Fibroblast of lung (primary cell): Measurements from ENCODE around the gene BAZ2B. TPM values are rescaled to one million over a fixed set of nuclear protein-coding genes. Genes with fewer than 3 reads are reported as not detected.

Experiments used
- DNase-seq, 2 donors: peaks; one replicate each; pipeline versions ENCODE4 v3.0.0 to v3.0.0-alpha.2; 2010; ENCODE audit warnings: low read depth in 2 of 2
- H2AFZ ChIP-seq: 2 replicates; pipeline ENCODE4 v1.5.1; 2012; ENCODE audit warnings: low read length, control low read depth, inconsistent platforms
- H3K27ac ChIP-seq: 2 replicates; pipeline ENCODE4 v1.5.1; 2011; ENCODE audit warnings: low read length, control low read depth; ENCODE audit not compliant: insufficient read depth
- H3K27me3 ChIP-seq: 2 replicates; pipeline ENCODE4 v1.5.1; 2011; ENCODE audit warnings: mild to moderate bottlenecking, low read length; ENCODE audit not compliant: control insufficient read depth, insufficient read depth
- H3K36me3 ChIP-seq: 2 replicates; pipeline ENCODE4 v1.5.1; 2011; ENCODE audit warnings: low read length; ENCODE audit not compliant: control insufficient read depth, insufficient read depth
- H3K4me1 ChIP-seq: 2 replicates; pipeline ENCODE4 v1.5.1; 2011; ENCODE audit warnings: low read length; ENCODE audit not compliant: control insufficient read depth, insufficient read depth; ENCODE audit errors: extremely low read depth
- H3K4me2 ChIP-seq: 2 replicates; pipeline ENCODE4 v1.5.1; 2011; ENCODE audit warnings: low read length, control low read depth; ENCODE audit not compliant: insufficient read depth; ENCODE audit errors: extremely low read depth
- H3K4me3 ChIP-seq, 4 experiments: fragments of 200-600 bp in 1 of 4; sonication (generic) in 1 of 4; replicated peaks in 1 of 4; 2 replicates each; pipeline ENCODE4 v1.5.1; 2011 to 2016; ENCODE audit warnings: low read length in 4 of 4, low read depth in 3 of 4, mild to moderate bottlenecking in 3 of 4, control low read depth in 2 of 4, inconsistent platforms in 1 of 4, mixed read lengths in 1 of 4; ENCODE audit not compliant: insufficient read depth in 1 of 4; ENCODE audit errors: control extremely low read depth in 1 of 4
- H3K79me2 ChIP-seq: 2 replicates; pipeline ENCODE4 v1.5.1; 2012; ENCODE audit warnings: mild to moderate bottlenecking, low read length, inconsistent platforms; ENCODE audit not compliant: control insufficient read depth, insufficient read depth
- H3K9ac ChIP-seq: 2 replicates; pipeline ENCODE4 v1.5.1; 2011; ENCODE audit warnings: mild to moderate bottlenecking, low read length, control low read depth; ENCODE audit not compliant: insufficient read depth
- H3K9me3 ChIP-seq: 2 replicates; pipeline ENCODE4 v1.5.1; 2012; ENCODE audit warnings: low read depth, low read length; ENCODE audit not compliant: control insufficient read depth, insufficient read depth
- H4K20me1 ChIP-seq: 2 replicates; pipeline ENCODE4 v1.5.1; 2011; ENCODE audit warnings: low read length; ENCODE audit not compliant: control insufficient read depth, insufficient read depth; ENCODE audit errors: extremely low read depth
- CTCF ChIP-seq, 2 donors: IDR thresholded peaks in 1 of 2; conservative IDR thresholded peaks in 1 of 2; 1 replicate in 1 of 2; 2 replicates in 1 of 2; pipeline ENCODE4 v1.5.1; 2011 to 2012; ENCODE audit warnings: low read length in 2 of 2, control low read depth in 1 of 2, inconsistent platforms in 1 of 2, low read depth in 1 of 2, mild to moderate bottlenecking in 1 of 2
- EZH2 ChIP-seq: IDR thresholded peaks from 2 replicates; pipeline ENCODE4 v1.5.1; 2012; ENCODE audit warnings: low read length, control low read depth, mild to moderate bottlenecking; ENCODE audit errors: missing control alignments
- polyA plus RNA-seq, 2 donors: library from polyadenylated mRNA; depleted of rRNA in 1 of 2; stranded (reverse) in 1 of 2; unstranded in 1 of 2; fragments of >200 nt; gene quantifications; 2 replicates each; pipeline ENCODE4 v1.2.1, GENCODE V29; 2011 to 2012; ENCODE audit warnings: missing spikeins in 1 of 2
- total RNA-seq: library from RNA; depleted of rRNA; stranded (reverse); fragments of >200 nt; gene quantifications from 2 replicates; pipeline ENCODE4 v1.2.1, GENCODE V29; 2014

Gene BAZ2B
- total and polyA plus RNA-seq, 2 donors (not counting 1 experiment from before 2014, with no cell fraction given) = 28.0 to 61.8 TPM

GRCh38 chr2:159650574-159650973 lies 34.2 kb upstream of the BAZ2B start:
- no peaks in the 10 kb centered on the region for H3K9me3 ChIP-seq
- H3K27ac ChIP-seq = no peak overlapping the region
- H3K9ac ChIP-seq = no peak overlapping the region
- H3K27me3 ChIP-seq = no peaks in the 10 kb centered on the region
- H3K36me3 ChIP-seq = no peaks in the 10 kb centered on the region
- no peak overlapping the region for H3K4me3 ChIP-seq
- no peaks in the 10 kb centered on the region for H3K79me2 ChIP-seq
- no peaks in the 10 kb centered on the region for H3K4me1 ChIP-seq
- TF ChIP-seq CTCF (conservative IDR thresholded peaks at IDR 0.05 in 1 of 2, IDR thresholded peaks at IDR 0.05 in 1 of 2; ENCODE audit: low read depth in 1 of 2, low read length in 2 of 2) = no peak
- TF ChIP-seq EZH2 = no peak
- no peak overlapping the region for H2AFZ ChIP-seq
- H3K4me2 ChIP-seq = no peak overlapping the region
- no peak for DNase-seq
- H4K20me1 ChIP-seq = no peaks in the 10 kb centered on the region

- Histone ChIP-seq H3K4me1 (no peaks in the 10 kb centered on the region), H3K4me3 (no peak overlapping the region), H3K27ac (no peak overlapping the region), H3K9ac (no peak overlapping the region), H3K27me3 (no peaks in the 10 kb centered on the region), H3K36me3 (no peaks in the 10 kb centered on the region), H2AFZ (no peak overlapping the region), H4K20me1 (no peaks in the 10 kb centered on the region), H3K9me3 (no peaks in the 10 kb centered on the region), H3K4me2 (no peak overlapping the region), H3K79me2 (no peaks in the 10 kb centered on the region)
- no peak for DNase-seq
- no peak for TF ChIP-seq CTCF (conservative IDR thresholded peaks at IDR 0.05 in 1 of 2, IDR thresholded peaks at IDR 0.05 in 1 of 2; ENCODE audit: low read depth in 1 of 2, low read length in 2 of 2)
- no peak for TF ChIP-seq EZH2
Measured at GRCh38 chr2:159648643-159649042, 32.3 kb upstream of the BAZ2B start.

- TF ChIP-seq EZH2 = no peak
- no peak for TF ChIP-seq CTCF (conservative IDR thresholded peaks at IDR 0.05 in 1 of 2, IDR thresholded peaks at IDR 0.05 in 1 of 2; ENCODE audit: low read depth in 1 of 2, low read length in 2 of 2)
- Histone ChIP-seq H3K27me3 (no peaks in the 10 kb centered on the region), H4K20me1 (no peaks in the 10 kb centered on the region), H3K4me3 (no peak overlapping the region), H3K9me3 (no peaks in the 10 kb centered on the region), H2AFZ (no peak overlapping the region), H3K9ac (no peak overlapping the region), H3K4me1 (no peaks in the 10 kb centered on the region), H3K36me3 (no peaks in the 10 kb centered on the region), H3K27ac (no peak overlapping the region), H3K79me2 (no peaks in the 10 kb centered on the region), H3K4me2 (no peak overlapping the region)
- no peak for DNase-seq
Measured at GRCh38 chr2:159647667-159648066, 31.3 kb upstream of the BAZ2B start.
